GM21526 (cell line): ENCODE measurements around the gene NSFL1C.
A peak's percentile ranks its signal among the peaks of the same experiment; 100 is the strongest.

Experiments used
- ATAC-seq: cut with Tn5 transposase; IDR thresholded peaks from one replicate; pipeline ENCODE4 v1.9.1; 2021; ENCODE audit warnings: moderate library complexity; ENCODE audit not compliant: unreplicated experiment, low FRiP score

Gene NSFL1C

DNA sequence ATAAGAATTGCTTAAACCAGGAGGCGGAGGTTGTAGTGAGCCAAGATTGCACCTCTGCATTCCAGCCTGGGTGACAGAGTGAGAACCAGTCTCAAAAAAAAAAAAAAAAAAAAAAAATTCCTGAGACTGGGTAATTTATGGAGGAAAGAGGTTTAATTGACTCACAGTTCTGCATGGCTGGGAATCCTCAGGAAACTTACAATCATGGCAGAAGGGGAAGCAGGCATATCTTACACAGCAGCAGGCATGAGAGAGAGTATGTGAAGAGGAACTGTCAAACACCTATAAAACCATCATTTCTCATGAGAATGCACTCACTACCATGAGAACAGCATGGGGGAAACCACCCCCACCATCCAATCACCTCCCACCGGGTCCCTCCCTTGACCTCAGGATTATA, 72.0 kb downstream of the NSFL1C start:
- ATAC-seq = no peak

DNA sequence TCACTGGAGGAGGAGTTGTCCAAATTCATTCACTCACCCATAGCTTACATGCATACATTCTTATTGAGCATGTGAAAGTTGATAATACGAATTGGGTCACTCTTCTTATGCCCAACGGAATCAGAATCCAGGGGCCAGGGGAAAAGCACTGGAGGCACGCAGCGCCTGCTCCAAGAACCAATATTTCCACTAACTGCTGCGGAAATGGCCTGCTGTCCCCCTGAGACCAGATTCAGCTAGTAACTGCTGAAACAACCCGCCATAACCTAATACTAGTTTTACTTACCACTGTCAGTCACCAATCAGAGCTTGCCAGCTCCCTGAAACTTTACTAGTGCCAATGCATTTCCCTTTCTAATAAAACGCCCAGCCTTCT, 73.2 kb downstream of the NSFL1C start:
- ATAC-seq = no peak

DNA sequence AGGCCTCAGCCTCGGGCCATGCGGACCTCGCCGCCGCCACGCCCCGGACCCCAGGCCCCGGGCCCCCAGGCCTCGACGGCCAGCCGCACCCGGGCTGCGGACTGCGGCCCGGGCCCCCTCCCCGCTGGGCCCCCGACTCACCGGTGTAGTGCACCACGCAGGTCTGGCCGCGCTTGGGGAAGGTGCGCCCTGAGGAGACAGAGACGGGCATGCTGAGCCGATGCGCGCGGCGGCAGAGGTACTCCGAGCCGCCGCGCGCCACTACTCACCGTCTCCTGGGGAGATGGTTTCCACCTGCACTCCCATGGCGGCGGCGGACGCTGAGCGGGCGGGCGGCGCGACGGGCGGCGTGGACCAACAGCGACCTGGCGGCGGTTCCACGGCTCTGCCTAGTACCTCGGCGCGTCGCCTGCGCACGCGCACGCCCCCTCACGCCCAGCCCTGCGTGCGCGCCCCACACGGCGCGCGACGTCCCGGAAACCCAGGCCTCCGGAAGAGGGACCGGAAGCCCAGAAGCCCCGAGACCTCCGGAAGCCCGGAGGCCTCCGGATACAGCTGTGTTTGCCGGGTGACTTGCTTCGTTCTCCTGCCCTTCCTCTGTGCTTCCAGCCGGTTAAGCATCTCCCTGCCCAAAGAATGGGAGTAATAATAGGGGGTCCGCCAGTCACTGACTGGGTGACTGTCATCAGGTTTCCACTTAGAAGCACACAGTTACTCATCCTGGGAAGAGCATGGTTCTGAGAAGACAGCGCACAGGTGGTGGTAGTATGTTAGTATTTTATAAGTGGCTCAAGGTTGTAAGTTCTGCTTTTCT, 73.7 kb downstream of the NSFL1C start, which contains the start of gene FKBP1A:
Gene FKBP1A (minus strand): TSS at position 362 of the 814 bp plus-strand sequence. CDS start 56 bp downstream, at position 306.
- ATAC-seq = peak; percentile 84

DNA sequence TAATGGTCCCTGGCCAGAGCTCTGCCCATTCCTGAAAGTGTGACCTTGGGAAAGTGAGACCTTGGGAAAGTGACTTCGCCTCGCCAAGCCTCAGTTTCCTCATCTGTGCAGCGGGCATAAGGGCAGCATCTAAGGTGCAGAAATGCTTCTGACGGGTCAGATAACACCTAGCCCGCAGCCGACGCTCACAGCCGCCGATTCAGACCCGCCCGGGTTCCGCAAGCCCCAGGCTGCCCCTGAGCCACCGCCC, 74.3 kb downstream of the NSFL1C start:
- peak; percentile 22 for ATAC-seq
